HG03108 (cell line): ENCODE results near the gene PYURF.
"Not testable (repeated sequence)": the region's sequence is repeated elsewhere in the genome, so short reads cannot be mapped to it uniquely, and the experiment has no call there.

ENCODE experiments used
- ATAC-seq: cut with Tn5 transposase; IDR thresholded peaks from one replicate; pipeline ENCODE4 v1.9.1; 2021; ENCODE audit warnings: moderate library complexity; ENCODE audit not compliant: unreplicated experiment

Gene PYURF

GRCh38 chr4:88523325-88524129 lies at the start of gene PYURF:
Gene PYURF (minus strand): TSS chr4:88523776. CDS start chr4:88523700, 76 bp downstream.
- ATAC-seq, result peak; percentile 90

- ATAC-seq, result no peak
Observed at GRCh38 chr4:88570001-88570400, 46.4 kb upstream of the PYURF start.

- ATAC-seq, result no peak
Observed at GRCh38 chr4:88567591-88567990, 44.0 kb upstream of the PYURF start.

GRCh38 chr4:88549815-88550214 lies 26.2 kb upstream of the PYURF start:
- ATAC-seq, result no peak

- ATAC-seq, result not testable (repeated sequence)
Observed at GRCh38 chr4:88539322-88540068, 15.9 kb upstream of the PYURF start.

GRCh38 chr4:88537709-88538108 lies 14.1 kb upstream of the PYURF start:
- no peak for ATAC-seq

- no peak for ATAC-seq
Observed at GRCh38 chr4:88535090-88535755, 11.6 kb upstream of the PYURF start.

- ATAC-seq, result no peak
Observed at GRCh38 chr4:88533937-88534750, 10.6 kb upstream of the PYURF start.

- no peak for ATAC-seq
Observed at GRCh38 chr4:88533088-88533790, 9.7 kb upstream of the PYURF start.

- ATAC-seq, result no peak
Observed at GRCh38 chr4:88531549-88531948, 8.0 kb upstream of the PYURF start.

GRCh38 chr4:88528861-88529260 lies 5.3 kb upstream of the PYURF start:
- no peak for ATAC-seq

- peak; percentile 28 for ATAC-seq
Observed at GRCh38 chr4:88527787-88528186, 4.2 kb upstream of the PYURF start.

- no peak for ATAC-seq
Observed at GRCh38 chr4:88526221-88526815, 2.7 kb upstream of the PYURF start.

- ATAC-seq, result no peak
Observed at GRCh38 chr4:88524171-88524570, 595 bp upstream of the PYURF start.

GRCh38 chr4:88522702-88523324 lies 763 bp downstream of the PYURF start:
- ATAC-seq, result no peak

GRCh38 chr4:88518911-88519310 lies 4.7 kb downstream of the PYURF start:
- no peak for ATAC-seq

GRCh38 chr4:88517825-88518224 lies 5.8 kb downstream of the PYURF start:
- ATAC-seq, result no peak

GRCh38 chr4:88516746-88517145 lies 6.8 kb downstream of the PYURF start:
- ATAC-seq, result no peak
